ENCODE measurements around the gene MYNN. TPM values are rescaled to one million over a fixed set of nuclear protein-coding genes. Genes with fewer than 3 reads are reported as not detected.

The MYNN gene
- total and polyA plus RNA-seq, 2 donors (not counting 3 experiments of a cell fraction or from before 2014, with no cell fraction given) = 7.1 to 12.7 TPM

DNA sequence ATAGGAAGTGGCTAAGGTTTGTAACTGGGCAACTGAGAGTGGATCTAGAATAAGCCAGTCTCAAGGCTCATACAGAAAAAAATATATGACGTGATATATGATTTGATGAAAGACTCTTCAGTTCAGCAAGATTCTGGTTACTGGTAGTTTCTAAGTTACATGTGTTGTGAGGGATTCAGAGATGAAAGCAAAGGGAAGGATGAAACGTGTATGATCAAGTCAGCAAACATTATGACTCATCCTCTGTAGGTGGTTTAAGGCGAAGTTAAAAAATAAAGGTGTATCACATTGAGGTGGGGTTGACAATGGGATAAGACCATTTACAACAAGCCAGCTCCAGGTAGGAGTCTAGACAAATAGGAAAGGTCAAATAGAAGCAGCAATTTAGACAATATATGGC is 24.5 kb upstream of the MYNN start:
- no peaks in the 10 kb centered on the region for H3K4me1 ChIP-seq (ENCODE audit: control insufficient read depth, extremely low read depth, insufficient read depth, low read length)
- H3K27ac ChIP-seq (ENCODE audit: insufficient read depth, low read depth, low read length) = no peak overlapping the region
- dilution Hi-C loops (cut with MboI; ENCODE audit: extremely low pct_ligation_motif_present, low sequenced_read_pairs) (no loop called here), intact Hi-C loops (cut with micrococcal nuclease) (no loop called here)
- CTCF ChIA-PET = no interaction called here
- no peak for FAIRE-seq
- H3K4me3 ChIP-seq (replicated peaks in 1 of 3; ENCODE audit: insufficient read depth in 1 of 3, low read depth in 1 of 3, low read length in 3 of 3) = no peak overlapping the region
- H4K20me1 ChIP-seq (replicated peaks; ENCODE audit: control insufficient read depth, extremely low read depth, insufficient read depth, low read length) = no peaks in the 10 kb centered on the region
- no peaks in the 10 kb centered on the region for H3K9me3 ChIP-seq (replicated peaks; ENCODE audit: control insufficient read depth, insufficient read depth, low read length)
- no peaks in the 10 kb centered on the region for H3K9me1 ChIP-seq (replicated peaks; ENCODE audit: control insufficient read depth, extremely low read depth, insufficient read depth, low read length)
- TF ChIP-seq POLR2A (IDR thresholded peaks at IDR 0.05; ENCODE audit: low read depth, low read length) (no peak), POLR2AphosphoS5 (IDR thresholded peaks at IDR 0.05; ENCODE audit: insufficient read depth, low read depth, low read length) (no peak), FOS (IDR thresholded peaks at IDR 0.05; ENCODE audit: borderline replicate concordance, insufficient read depth, low read length) (no peak), JUN (IDR thresholded peaks at IDR 0.05; ENCODE audit: borderline replicate concordance, insufficient read depth, insufficient read length, low read depth) (peak; percentile 32), GATA2 (IDR thresholded peaks at IDR 0.05; ENCODE audit: insufficient read depth, insufficient read length, low read depth, low read length) (no peak), EZH2 (IDR thresholded peaks at IDR 0.05; ENCODE audit: borderline replicate concordance, low read depth, low read length, severe bottlenecking) (no peak)
- TF ChIP-seq, protein P1, sequence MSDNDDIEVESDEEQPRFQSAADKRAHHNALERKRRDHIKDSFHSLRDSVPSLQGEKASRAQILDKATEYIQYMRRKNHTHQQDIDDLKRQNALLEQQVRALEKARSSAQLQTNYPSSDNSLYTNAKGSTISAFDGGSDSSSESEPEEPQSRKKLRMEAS (IDR thresholded peaks at IDR 0.05; ENCODE audit: insufficient read depth, insufficient read length) = no peak
- TF ChIP-seq, protein P2, sequence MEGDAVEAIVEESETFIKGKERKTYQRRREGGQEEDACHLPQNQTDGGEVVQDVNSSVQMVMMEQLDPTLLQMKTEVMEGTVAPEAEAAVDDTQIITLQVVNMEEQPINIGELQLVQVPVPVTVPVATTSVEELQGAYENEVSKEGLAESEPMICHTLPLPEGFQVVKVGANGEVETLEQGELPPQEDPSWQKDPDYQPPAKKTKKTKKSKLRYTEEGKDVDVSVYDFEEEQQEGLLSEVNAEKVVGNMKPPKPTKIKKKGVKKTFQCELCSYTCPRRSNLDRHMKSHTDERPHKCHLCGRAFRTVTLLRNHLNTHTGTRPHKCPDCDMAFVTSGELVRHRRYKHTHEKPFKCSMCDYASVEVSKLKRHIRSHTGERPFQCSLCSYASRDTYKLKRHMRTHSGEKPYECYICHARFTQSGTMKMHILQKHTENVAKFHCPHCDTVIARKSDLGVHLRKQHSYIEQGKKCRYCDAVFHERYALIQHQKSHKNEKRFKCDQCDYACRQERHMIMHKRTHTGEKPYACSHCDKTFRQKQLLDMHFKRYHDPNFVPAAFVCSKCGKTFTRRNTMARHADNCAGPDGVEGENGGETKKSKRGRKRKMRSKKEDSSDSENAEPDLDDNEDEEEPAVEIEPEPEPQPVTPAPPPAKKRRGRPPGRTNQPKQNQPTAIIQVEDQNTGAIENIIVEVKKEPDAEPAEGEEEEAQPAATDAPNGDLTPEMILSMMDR (IDR thresholded peaks at IDR 0.05; ENCODE audit: extremely low read depth in 1 of 2, insufficient read depth in 1 of 2, low read depth in 1 of 2, low read length in 2 of 2) = no peak
- no peak overlapping the region for H3K4me2 ChIP-seq (ENCODE audit: insufficient read depth, low read length)
- peaks cover 3 to 22% of the 10 kb centered on the region in 2 experiments for H3K27me3 ChIP-seq (ENCODE audit: control insufficient read depth in 2 of 2, insufficient read depth in 2 of 2, low read length in 2 of 2)
- H3K79me2 ChIP-seq (ENCODE audit: control insufficient read depth, insufficient read depth, low read length) = no peaks in the 10 kb centered on the region
- H2AFZ ChIP-seq (ENCODE audit: low read depth, low read length) = no peak overlapping the region
- H3K36me3 ChIP-seq (ENCODE audit: control insufficient read depth in 2 of 2, extremely low read depth in 1 of 2, insufficient read depth in 2 of 2, low read length in 2 of 2) = no peaks in the 10 kb centered on the region
- DNase-seq (ENCODE audit: low read depth, low spot score) = no peak
- H3K9ac ChIP-seq (replicated peaks; ENCODE audit: extremely low read depth, insufficient read depth, low read length) = no peak overlapping the region
- BruUV-seq (replicated peaks) = no TSS peak
- POLR2A ChIA-PET = interaction anchor here (0.5 kb wide), 1 partner anchor 24 kb away, joined by 4 read pairs; no protein-coding TSS in a partner anchor

All from endothelial cell of umbilical vein (primary cell).